A673 (cell line): Measurements from ENCODE around the gene FGF7. TPM values are rescaled to one million over a fixed set of nuclear protein-coding genes. Genes with fewer than 3 reads are reported as not detected.
"Not testable (repeated sequence)": the region's sequence is repeated elsewhere in the genome, so short reads cannot be mapped to it uniquely, and the experiment has no call there.

Experiments
- BruUV-seq: library from RNA; stranded (reverse); fragments of 400-500 nt; replicated peaks from 2 replicates; lab custom pipeline; 2021; lab: Mats Ljungman, UMichigan
- CTCF ChIA-PET: fragments of 300-600 bp; sonication (Branson Sonifier 250); formaldehyde crosslinking; loops from one replicate; lab custom pipeline; 2022; ENCODE audit warnings: antibody characterized with exemption; lab: Charles Lee
- POLR2A ChIA-PET: fragments of 300-600 bp; sonication (Branson Sonifier 250); formaldehyde crosslinking; loops from one replicate; lab custom pipeline; 2022; ENCODE audit warnings: antibody characterized with exemption; ENCODE audit not compliant: low non-redundant PET; lab: Charles Lee
- DNase-seq: peaks from one replicate; pipeline ENCODE4 v3.0.0-alpha.2; 2015; ENCODE audit warnings: low spot score
- H3K27ac ChIP-seq: fragments of 200-600 bp; sonication (generic); 2 replicates; pipeline ENCODE4 v1.5.1; 2016; ENCODE audit warnings: mixed run types, low read depth, mild to moderate bottlenecking, mixed read lengths, antibody characterized with exemption, low read length; ENCODE audit not compliant: poor library complexity, severe bottlenecking
- H3K27me3 ChIP-seq: fragments of 200-600 bp; sonication (generic); replicated peaks from 2 replicates; pipeline ENCODE4 v1.6.1; 2017; ENCODE audit warnings: mixed run types, low read depth, mild to moderate bottlenecking, mixed read lengths, antibody characterized with exemption, low read length; ENCODE audit not compliant: insufficient read depth, poor library complexity
- H3K36me3 ChIP-seq: fragments of 200-600 bp; sonication (generic); 2 replicates; pipeline ENCODE4 v1.6.1; 2016; ENCODE audit warnings: mixed run types, mild to moderate bottlenecking, mixed read lengths, antibody characterized with exemption, low read length; ENCODE audit not compliant: insufficient read depth, poor library complexity, severe bottlenecking
- H3K4me1 ChIP-seq: fragments of 200-600 bp; sonication (generic); 2 replicates; pipeline ENCODE4 v1.6.1; 2017; ENCODE audit warnings: mixed run types, mild to moderate bottlenecking, mixed read lengths, antibody characterized with exemption, low read length; ENCODE audit not compliant: insufficient read depth, poor library complexity, severe bottlenecking
- H3K4me3 ChIP-seq: fragments of 200-600 bp; sonication (generic); 2 replicates; pipeline ENCODE4 v1.5.1; 2016; ENCODE audit warnings: low read depth, mixed run types, mild to moderate bottlenecking, mixed read lengths, low read length; ENCODE audit not compliant: poor library complexity, severe bottlenecking
- H3K9me3 ChIP-seq: fragments of 200-600 bp; sonication (generic); 2 replicates; pipeline ENCODE4 v1.6.1; 2016; ENCODE audit warnings: mixed run types, low read depth, mild to moderate bottlenecking, mixed read lengths, antibody characterized with exemption, low read length; ENCODE audit not compliant: poor library complexity, severe bottlenecking
- CTCF ChIP-seq: fragments of 300-800, 200-600 bp; sonication (generic); conservative IDR thresholded peaks from 2 replicates; pipeline ENCODE4 v1.5.1; 2017; ENCODE audit warnings: low read depth, mild to moderate bottlenecking, antibody characterized with exemption, low read length, moderate library complexity, mixed read lengths
- EZH2 ChIP-seq: fragments of 200-600 bp; sonication (generic); IDR thresholded peaks from 2 replicates; pipeline ENCODE4 v1.6.1; 2017; ENCODE audit warnings: borderline replicate concordance, low read depth, mild to moderate bottlenecking, mixed read lengths, antibody characterized with exemption, low read length; ENCODE audit not compliant: poor library complexity, severe bottlenecking
- intact Hi-C: fragments of 100-400 bp; cut with micrococcal nuclease; formaldehyde crosslinking; loops from one replicate; pipeline ENCODE4 v1.10.0; 2022; ENCODE audit not compliant: unreplicated experiment
- total RNA-seq: library from RNA; stranded (reverse); gene quantifications from 2 replicates; pipeline ENCODE4 v1.2.3, GENCODE V29; 2021

Gene FGF7
- total RNA-seq, 1 experiment from 2014 or later, result not detected

GRCh38 chr15:49382394-49382793 is 40.6 kb upstream of the FGF7 start:
- H3K27me3 ChIP-seq, result no peaks in the 10 kb centered on the region
- BruUV-seq, result no TSS peak
- ChIA-PET POLR2A (no interaction called here), CTCF (no interaction called here)
- no peak for DNase-seq
- H3K27ac ChIP-seq, result no peak overlapping the region
- no peaks in the 10 kb centered on the region for H3K4me1 ChIP-seq
- no peak overlapping the region for H3K4me3 ChIP-seq
- no peaks in the 10 kb centered on the region for H3K36me3 ChIP-seq
- TF ChIP-seq EZH2, result no peak
- no peak for TF ChIP-seq CTCF
- no peaks in the 10 kb centered on the region for H3K9me3 ChIP-seq
- intact Hi-C loops, result no loop called here

- intact Hi-C loops, result no loop called here
- H3K36me3 ChIP-seq, result no peaks in the 10 kb centered on the region
- ChIA-PET POLR2A (no interaction called here), CTCF (no interaction called here)
- DNase-seq, result no peak
- H3K4me1 ChIP-seq, result no peaks in the 10 kb centered on the region
- no peak for TF ChIP-seq CTCF
- no peak for TF ChIP-seq EZH2
- no peak overlapping the region for H3K27ac ChIP-seq
- no peak overlapping the region for H3K4me3 ChIP-seq
- no peaks in the 10 kb centered on the region for H3K9me3 ChIP-seq
- no TSS peak for BruUV-seq
- no peaks in the 10 kb centered on the region for H3K27me3 ChIP-seq
These were observed 39.8 kb upstream of the FGF7 start for GRCh38 chr15:49383266-49383665.

- no peaks in the 10 kb centered on the region for H3K9me3 ChIP-seq
- no peak for TF ChIP-seq CTCF
- TF ChIP-seq EZH2, result no peak
- intact Hi-C loops, result no loop called here
- DNase-seq, result no peak
- H3K27me3 ChIP-seq, result no peaks in the 10 kb centered on the region
- no peaks in the 10 kb centered on the region for H3K36me3 ChIP-seq
- H3K27ac ChIP-seq, result no peak overlapping the region
- no peak overlapping the region for H3K4me3 ChIP-seq
- ChIA-PET CTCF (no interaction called here), POLR2A (no interaction called here)
- H3K4me1 ChIP-seq, result no peaks in the 10 kb centered on the region
- no TSS peak for BruUV-seq
These were observed 35.6 kb upstream of the FGF7 start for GRCh38 chr15:49387471-49387870.

GRCh38 chr15:49402515-49403296 is 20.3 kb upstream of the FGF7 start:
- H3K4me3 ChIP-seq, H3K27me3 ChIP-seq, H3K9me3 ChIP-seq, DNase-seq, H3K27ac ChIP-seq, H3K36me3 ChIP-seq, intact Hi-C loops, CTCF ChIA-PET, BruUV-seq, H3K4me1 ChIP-seq, POLR2A ChIA-PET: not testable (repeated sequence)
